MCF 10A (cell line): Measurements from ENCODE around the gene DMRT2. TPM values are rescaled to one million over a fixed set of nuclear protein-coding genes. Genes with fewer than 3 reads are reported as not detected.

Source experiments
- BruUV-seq: library from RNA; stranded (reverse); fragments of 400-500 nt; replicated peaks from 2 replicates; lab custom pipeline; 2021; lab: Mats Ljungman, UMichigan
- CTCF ChIA-PET: fragments of 300-600 bp; sonication (Branson Sonifier 250); formaldehyde crosslinking; extraction: SDS; loops from one replicate; lab custom pipeline; 2021; ENCODE audit warnings: antibody characterized with exemption, inconsistent platforms; lab: Yijun Ruan, JAX
- POLR2A ChIA-PET: fragments of 300-600, 350-650 bp; sonication (Branson Sonifier 250); formaldehyde crosslinking; extraction: SDS; loops from one replicate; lab custom pipeline; 2020; ENCODE audit warnings: antibody characterized with exemption, inconsistent platforms; lab: Yijun Ruan, JAX
- DNase-seq: peaks from one replicate; pipeline ENCODE4 v3.0.0-alpha.2; 2018; ENCODE audit not compliant: unreplicated experiment
- H3K27ac Mint-ChIP-seq: one replicate; pipeline ENCODE4 v1.8.0; 2022; ENCODE audit warnings: mild to moderate bottlenecking, low read depth, mixed read lengths; ENCODE audit not compliant: unreplicated experiment
- H3K27me3 Mint-ChIP-seq: one replicate; pipeline ENCODE4 v1.8.0; 2022; ENCODE audit warnings: mixed read lengths; ENCODE audit not compliant: insufficient read depth, unreplicated experiment
- H3K36me3 Mint-ChIP-seq: one replicate; pipeline ENCODE4 v1.8.0; 2022; ENCODE audit warnings: mild to moderate bottlenecking, moderate library complexity, mixed read lengths; ENCODE audit not compliant: insufficient read depth, unreplicated experiment
- H3K4me1 Mint-ChIP-seq: one replicate; pipeline ENCODE4 v1.8.0; 2022; ENCODE audit warnings: mixed read lengths; ENCODE audit not compliant: insufficient read depth, unreplicated experiment
- H3K4me3 Mint-ChIP-seq: one replicate; pipeline ENCODE4 v1.8.0; 2022; ENCODE audit warnings: mild to moderate bottlenecking, moderate library complexity, mixed read lengths; ENCODE audit not compliant: unreplicated experiment
- H3K9me3 Mint-ChIP-seq: one replicate; pipeline ENCODE4 v1.8.0; 2022; ENCODE audit warnings: mixed read lengths; ENCODE audit not compliant: unreplicated experiment
- CTCF ChIP-seq: fragments of 200-600 bp; IDR thresholded peaks from one replicate; pipeline ENCODE4 v1.8.0; 2022; ENCODE audit warnings: antibody characterized with exemption, mild to moderate bottlenecking; ENCODE audit not compliant: unreplicated experiment
- intact Hi-C: fragments of 100-400 bp; cut with micrococcal nuclease; formaldehyde crosslinking; loops from 2 replicates; pipeline ENCODE4 v1.14.1; 2022
- total RNA-seq: library from RNA; stranded (reverse); gene quantifications from 2 replicates; pipeline ENCODE4 v1.2.3, GENCODE V29; 2022

DMRT2 gene
- total RNA-seq, 1 experiment from 2014 or later = not detected

GRCh38 chr9:1098551-1098950 is 48.4 kb downstream of the DMRT2 start:
- no TSS peak for BruUV-seq

GRCh38 chr9:1100201-1100600 is 50.0 kb downstream of the DMRT2 start:
- BruUV-seq = no TSS peak
- ChIA-PET CTCF (interaction anchor here (0.5 to 2.9 kb wide), 17 partner anchors 17 to 884 kb away, joined by 3 to 11 read pairs (median 4); no protein-coding TSS in a partner anchor), POLR2A (interaction anchor here (0.5 to 0.9 kb wide), 3 partner anchors 80 to 502 kb away, joined by 3 read pairs; no protein-coding TSS in a partner anchor)
- Mint-ChIP-seq H3K4me3 (no peak overlapping the region), H3K36me3 (no peaks in the 10 kb centered on the region), H3K27me3 (peaks cover 12% of the 10 kb centered on the region), H3K9me3 (no peaks in the 10 kb centered on the region), H3K27ac (no peak overlapping the region), H3K4me1 (peaks cover 6% of the 10 kb centered on the region)
- TF ChIP-seq CTCF = no peak
- intact Hi-C loops = loop anchor here (5.0 kb wide), 1 partner anchor 522 kb away; no protein-coding TSS in a partner anchor
- no peak for DNase-seq

More at GRCh38 chr9:1098551-1098950, 48.4 kb downstream of the DMRT2 start:
- DNase-seq = peak; percentile 39
- intact Hi-C loops = no loop called here
- ChIA-PET POLR2A (interaction anchor here (0.6 to 0.9 kb wide), 3 partner anchors 12 to 180 kb away, joined by 3 read pairs; no protein-coding TSS in a partner anchor), CTCF (interaction anchor here (0.6 to 1.7 kb wide), 4 partner anchors 29 to 634 kb away, joined by 3 to 5 read pairs (median 4); no protein-coding TSS in a partner anchor)
- Mint-ChIP-seq H3K4me1 (peaks cover 6% of the 10 kb centered on the region), H3K36me3 (no peaks in the 10 kb centered on the region), H3K27ac (no peak overlapping the region), H3K9me3 (no peaks in the 10 kb centered on the region), H3K4me3 (no peak overlapping the region), H3K27me3 (peaks cover 12% of the 10 kb centered on the region)
- no peak for TF ChIP-seq CTCF

DNA sequence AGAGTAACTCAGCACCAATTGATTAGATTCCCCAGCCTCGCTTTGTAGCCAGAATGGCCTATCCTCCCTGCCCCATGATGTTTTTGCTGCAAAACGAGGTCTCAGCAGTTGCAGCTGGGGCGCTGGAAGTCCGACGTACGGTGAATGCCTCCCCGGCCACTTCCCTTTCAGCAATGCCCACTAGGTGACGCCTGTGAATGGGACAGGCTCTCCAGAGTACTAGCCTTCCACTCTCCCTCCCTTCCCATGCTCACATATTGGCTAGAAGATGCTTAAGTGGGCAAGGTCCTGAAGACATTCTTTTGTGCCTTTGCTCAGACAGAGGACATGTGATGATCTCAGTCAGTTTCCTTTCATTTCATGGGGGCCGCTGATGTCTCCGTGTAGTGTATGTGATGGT is 50.8 kb downstream of the DMRT2 start:
- Mint-ChIP-seq H3K9me3 (no peaks in the 10 kb centered on the region), H3K4me3 (no peak overlapping the region), H3K27me3 (peaks cover 11% of the 10 kb centered on the region), H3K36me3 (no peaks in the 10 kb centered on the region), H3K27ac (no peak overlapping the region), H3K4me1 (peaks cover 6% of the 10 kb centered on the region)
- ChIA-PET POLR2A (interaction anchor here (0.6 kb wide), 1 partner anchor 501 kb away, joined by 3 read pairs; no protein-coding TSS in a partner anchor), CTCF (interaction anchor here (0.8 to 2.9 kb wide), 10 partner anchors 18 to 633 kb away, joined by 3 to 11 read pairs (median 4); no protein-coding TSS in a partner anchor)
- peak; percentile 59 for DNase-seq
- BruUV-seq = no TSS peak
- peak; percentile 72 for TF ChIP-seq CTCF
- intact Hi-C loops = loop anchor here (1.0 to 5.0 kb wide), 4 partner anchors 236 to 521 kb away; no protein-coding TSS in a partner anchor

DNA sequence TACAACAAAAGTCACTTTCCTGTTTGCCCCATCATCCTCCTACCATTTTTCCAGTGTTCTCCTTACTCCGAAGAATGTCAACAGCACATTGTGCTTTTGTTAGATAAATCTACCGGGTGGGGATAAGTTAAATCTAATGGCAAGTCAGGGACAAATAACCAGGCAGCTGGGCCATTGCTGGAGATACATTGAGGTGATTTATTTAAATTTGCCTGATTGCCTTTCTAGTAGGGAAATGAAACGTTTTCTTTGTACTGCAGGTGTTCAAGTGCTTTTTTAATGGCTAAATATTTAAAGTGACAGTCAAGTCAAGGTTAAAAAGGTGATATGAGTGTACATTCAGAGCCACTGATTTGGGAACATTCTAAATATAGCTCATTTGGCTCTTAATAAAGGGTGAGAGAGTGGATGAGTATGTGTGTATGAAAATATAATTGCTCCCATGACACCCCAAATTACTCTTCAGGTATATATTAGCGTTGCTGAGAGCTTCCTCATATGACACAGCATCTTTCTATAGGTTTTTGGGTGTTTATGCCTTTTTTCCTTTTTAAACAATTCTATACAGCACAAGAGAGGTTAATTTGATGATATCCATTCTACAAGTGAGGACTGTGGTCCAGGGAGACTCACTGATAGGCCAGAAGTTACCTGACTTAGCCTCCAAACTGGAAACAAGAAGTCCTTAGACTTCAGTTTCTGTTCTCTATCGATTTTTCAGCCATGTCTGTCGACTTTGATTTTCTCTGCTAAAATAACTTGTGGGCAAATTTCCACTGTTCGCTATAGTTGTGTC is 51.9 kb downstream of the DMRT2 start:
- peaks cover under 1% of the 10 kb centered on the region for H3K27me3 Mint-ChIP-seq

More for the DNA sequence above, 51.9 kb downstream of the DMRT2 start:
- ChIA-PET CTCF (interaction anchor here (0.7 to 2.9 kb wide), 3 partner anchors 323 to 516 kb away, joined by 3 to 11 read pairs (median 6); no protein-coding TSS in a partner anchor), POLR2A (interaction anchor here (1.0 kb wide), 1 partner anchor 13 kb away, joined by 3 read pairs; no protein-coding TSS in a partner anchor)
- H3K4me3 Mint-ChIP-seq = no peak overlapping the region
- H3K36me3 Mint-ChIP-seq = peaks cover 5% of the 10 kb centered on the region
- intact Hi-C loops = loop anchor here (1.0 to 5.0 kb wide), 4 partner anchors 235 to 520 kb away; no protein-coding TSS in a partner anchor
- H3K9me3 Mint-ChIP-seq = no peaks in the 10 kb centered on the region
- no TSS peak for BruUV-seq
- no peak overlapping the region for H3K27ac Mint-ChIP-seq
- TF ChIP-seq CTCF = no peak
- H3K4me1 Mint-ChIP-seq = peaks cover 6% of the 10 kb centered on the region
- no peak for DNase-seq
